GM23248 (cell line): ENCODE data around the gene TXLNA. TPM values are rescaled to one million over a fixed set of nuclear protein-coding genes. Genes with fewer than 3 reads are reported as not detected.
A peak's percentile ranks its signal among the peaks of the same experiment; 100 is the strongest.

Experiments
- DNase-seq: peaks from one replicate; pipeline ENCODE4 v3.0.0-alpha.2; 2015
- H2AFZ ChIP-seq: fragments of 200-600 bp; sonication (generic); 2 replicates; pipeline ENCODE4 v1.6.1; 2016; ENCODE audit warnings: antibody characterized with exemption
- H3F3A ChIP-seq: fragments of 200-600 bp; sonication (generic); 2 replicates; pipeline ENCODE4 v1.6.1; 2016; ENCODE audit warnings: mild to moderate bottlenecking, antibody characterized with exemption, mixed run types; ENCODE audit not compliant: insufficient read depth
- H3K27ac ChIP-seq: fragments of 200-600 bp; sonication (generic); 2 replicates; pipeline ENCODE4 v1.5.1; 2016; ENCODE audit warnings: mild to moderate bottlenecking
- H3K27me3 ChIP-seq: fragments of 200-600 bp; sonication (generic); replicated peaks from 2 replicates; pipeline ENCODE4 v1.6.1; 2016; ENCODE audit warnings: mild to moderate bottlenecking; ENCODE audit not compliant: insufficient read depth
- H3K36me3 ChIP-seq: fragments of 200-600 bp; sonication (generic); 2 replicates; pipeline ENCODE4 v1.6.1; 2016; ENCODE audit warnings: low read depth, mild to moderate bottlenecking
- H3K4me1 ChIP-seq: fragments of 200-600 bp; sonication (generic); 2 replicates; pipeline ENCODE4 v1.6.1; 2016; ENCODE audit warnings: mild to moderate bottlenecking; ENCODE audit not compliant: insufficient read depth
- H3K4me2 ChIP-seq: fragments of 200-600 bp; sonication (generic); one replicate; pipeline ENCODE4 v1.6.1; 2016; ENCODE audit warnings: mild to moderate bottlenecking; ENCODE audit not compliant: unreplicated experiment
- H3K4me3 ChIP-seq: fragments of 200-600 bp; sonication (generic); 2 replicates; pipeline ENCODE4 v1.5.1; 2016; ENCODE audit warnings: mild to moderate bottlenecking
- H3K79me2 ChIP-seq: fragments of 200-600 bp; sonication (generic); 2 replicates; pipeline ENCODE4 v1.6.1; 2016; ENCODE audit warnings: mild to moderate bottlenecking; ENCODE audit not compliant: insufficient read depth
- H3K9ac ChIP-seq: fragments of 200-600 bp; sonication (generic); 2 replicates; pipeline ENCODE4 v1.6.1; 2016; ENCODE audit warnings: mild to moderate bottlenecking
- H3K9me2 ChIP-seq: fragments of 200-600 bp; sonication (generic); 2 replicates; pipeline ENCODE4 v1.6.1; 2016; ENCODE audit warnings: mixed run types, mild to moderate bottlenecking, moderate library complexity; ENCODE audit not compliant: insufficient read depth
- H3K9me3 ChIP-seq: fragments of 200-600 bp; sonication (generic); one replicate; pipeline ENCODE4 v1.6.1; 2017; ENCODE audit warnings: low read depth
- H4K20me1 ChIP-seq: fragments of 200-600 bp; sonication (generic); 2 replicates; pipeline ENCODE4 v1.6.0; 2016; ENCODE audit not compliant: insufficient read depth
- EZH2 ChIP-seq: fragments of 200-600 bp; sonication (generic); IDR thresholded peaks from 2 replicates; pipeline ENCODE4 v1.6.1; 2018; ENCODE audit warnings: antibody characterized with exemption, mild to moderate bottlenecking; ENCODE audit not compliant: insufficient read depth, poor library complexity, severe bottlenecking
- EZH2phosphoT487 ChIP-seq: fragments of 200-600 bp; sonication (generic); IDR thresholded peaks from 2 replicates; pipeline ENCODE4 v1.6.1; 2018; ENCODE audit warnings: antibody characterized with exemption, moderate library complexity, mild to moderate bottlenecking, low read depth; ENCODE audit not compliant: insufficient read depth
- WGBS, 2 experiments: methylation state at CpG; one replicate each; pipeline ENCODE4 v1.1.6; 2015 to 2017; ENCODE audit warnings: low lambda C conversion rate in 2 of 2, low coverage in 1 of 2; ENCODE audit errors: missing lambda C conversion rate in 2 of 2; 5-methylcytosine and 5-hydroxymethylcytosine counted together
- in situ Hi-C: fragments of 300-500 bp; cut with MboI; formaldehyde crosslinking; loops from 2 replicates; pipeline ENCODE4 v1.15.0; 2020
- polyA plus RNA-seq: library from polyadenylated mRNA; unstranded; fragments of >200 nt; fragmentation: Nextera tagmentation; extraction: Ambion mirVana; gene quantifications from 2 replicates; pipeline ENCODE4 v1.2.1, GENCODE V29; 2016
- total RNA-seq: library from RNA; depleted of rRNA; stranded (reverse); fragments of >200 nt; shearing (Covaris generic); gene quantifications from 2 replicates; pipeline ENCODE4 v1.2.3, GENCODE V29; 2014

The TXLNA gene
- total and polyA plus RNA-seq, 2 experiments from 2014 or later, result 77.6 to 92.1 TPM

GRCh38 chr1:32170991-32171390, 8.5 kb upstream of the TXLNA start:
- Histone ChIP-seq H2AFZ (no peak overlapping the region), H3K9me3 (no peaks in the 10 kb centered on the region), H3K9me2 (no peaks in the 10 kb centered on the region), H3K27ac (no peak overlapping the region), H3K27me3 (no peaks in the 10 kb centered on the region), H3K9ac (no peak overlapping the region), H3K4me3 (no peak overlapping the region), H3K4me1 (peaks cover 7% of the 10 kb centered on the region; the same call in 1 of the 2 replicates), H3K79me2 (no peaks in the 10 kb centered on the region), H4K20me1 (no peaks in the 10 kb centered on the region), H3K36me3 (peaks cover 57% of the 10 kb centered on the region), H3F3A (no peaks in the 10 kb centered on the region), H3K4me2 (no peak overlapping the region)
- in situ Hi-C loops, result no loop called here
- DNase-seq, result no peak
- TF ChIP-seq EZH2phosphoT487 (no peak), EZH2 (no peak)
- 90 to 100% methylated on average over 4 of the region's 4 CpGs for WGBS, 2 experiments

- Histone ChIP-seq H3K4me1 (peaks cover 7% of the 10 kb centered on the region; the same call in 1 of the 2 replicates), H4K20me1 (no peaks in the 10 kb centered on the region), H3K36me3 (peaks cover 47% of the 10 kb centered on the region), H3K9ac (no peak overlapping the region), H3K27me3 (no peaks in the 10 kb centered on the region), H3K9me3 (no peaks in the 10 kb centered on the region), H2AFZ (no peak overlapping the region), H3K79me2 (no peaks in the 10 kb centered on the region), H3F3A (peaks cover 14% of the 10 kb centered on the region), H3K27ac (no peak overlapping the region), H3K4me3 (no peak overlapping the region), H3K9me2 (no peaks in the 10 kb centered on the region), H3K4me2 (no peak overlapping the region)
- WGBS, 2 experiments, result 100% methylated on average over 1 of the region's 1 CpG
- TF ChIP-seq EZH2phosphoT487, result no peak
- no peak for TF ChIP-seq EZH2
- in situ Hi-C loops, result no loop called here
- peak; percentile 51 for DNase-seq
Measured at GRCh38 chr1:32172621-32173245, 6.7 kb upstream of the TXLNA start.

- Histone ChIP-seq H3K79me2 (peaks cover 36% of the 10 kb centered on the region), H3K36me3 (peaks cover 11% of the 10 kb centered on the region; the same call in 1 of the 2 replicates), H3K4me3 (peak overlapping the region; percentile 92), H2AFZ (peak overlapping the region; percentile 91), H3K27me3 (no peaks in the 10 kb centered on the region), H3K9me2 (no peaks in the 10 kb centered on the region), H3K4me2 (peak overlapping the region; percentile 81), H3K9me3 (no peaks in the 10 kb centered on the region), H3K4me1 (peaks cover 19% of the 10 kb centered on the region), H3F3A (peaks cover 47% of the 10 kb centered on the region), H4K20me1 (no peaks in the 10 kb centered on the region), H3K27ac (peak overlapping the region; percentile 99), H3K9ac (peak overlapping the region; percentile 99)
- TF ChIP-seq EZH2phosphoT487 (no peak), EZH2 (no peak)
- DNase-seq, result no peak
- in situ Hi-C loops, result no loop called here
- WGBS, 2 experiments, result 82% methylated on average over 7 of the region's 7 CpGs
Measured at GRCh38 chr1:32178380-32179192, 889 bp upstream of the TXLNA start.

GRCh38 chr1:32179193-32179442, 357 bp upstream of the TXLNA start:
- H3K36me3 ChIP-seq, result peaks cover 11% of the 10 kb centered on the region; the same call in 1 of the 2 replicates
- no peaks in the 10 kb centered on the region for H4K20me1 ChIP-seq
- peak overlapping the region; percentile 99 for H3K9ac ChIP-seq
- H2AFZ ChIP-seq, result peak overlapping the region; percentile 91
- no peaks in the 10 kb centered on the region for H3K27me3 ChIP-seq
- DNase-seq, result no peak
- peaks cover 41% of the 10 kb centered on the region for H3K79me2 ChIP-seq
- H3K4me1 ChIP-seq, result peaks cover 24% of the 10 kb centered on the region
- 13% methylated on average over 7 of the region's 7 CpGs for WGBS, 2 experiments
- TF ChIP-seq EZH2, result no peak
- TF ChIP-seq EZH2phosphoT487, result no peak
- H3F3A ChIP-seq, result peaks cover 47% of the 10 kb centered on the region
- peak overlapping the region; percentile 81 for H3K4me2 ChIP-seq
- peak overlapping the region; percentile 99 for H3K27ac ChIP-seq
- no peaks in the 10 kb centered on the region for H3K9me3 ChIP-seq
- in situ Hi-C loops, result no loop called here
- H3K4me3 ChIP-seq, result peak overlapping the region; percentile 92
- H3K9me2 ChIP-seq, result no peaks in the 10 kb centered on the region
